ENCODE results near the gene GPX1.
A peak's percentile ranks its signal among the peaks of the same experiment; 100 is the strongest.
"Not testable (repeated sequence)": the region's sequence is repeated elsewhere in the genome, so short reads cannot be mapped to it uniquely, and the experiment has no call there.

Gene GPX1

GRCh38 chr3:49358217-49358883, at the start of gene GPX1:
Gene GPX1 (minus strand): TSS chr3:49358353. CDS start chr3:49358278, 75 bp downstream.
- DNase-seq, result peak; percentile 80 to 92

GRCh38 chr3:49406571-49407565, 48.7 kb upstream of the GPX1 start:
- DNase-seq, result no peak

- DNase-seq, result not testable (repeated sequence)
Measured at GRCh38 chr3:49405570-49405969, 47.4 kb upstream of the GPX1 start.

GRCh38 chr3:49403891-49404290, 45.7 kb upstream of the GPX1 start:
- DNase-seq, result no peak

- DNase-seq, result no peak
Measured at GRCh38 chr3:49401766-49402165, 43.6 kb upstream of the GPX1 start.

- no peak for DNase-seq
Measured at GRCh38 chr3:49399461-49399860, 41.3 kb upstream of the GPX1 start.

GRCh38 chr3:49397470-49397869, 39.3 kb upstream of the GPX1 start:
- DNase-seq, result no peak

- not testable (repeated sequence) for DNase-seq
Measured at GRCh38 chr3:49391310-49391709, 33.2 kb upstream of the GPX1 start.

GRCh38 chr3:49389297-49389696, 31.1 kb upstream of the GPX1 start:
- DNase-seq, result no peak

- DNase-seq, result no peak
Measured at GRCh38 chr3:49388289-49388820, 30.2 kb upstream of the GPX1 start.

GRCh38 chr3:49387721-49388120, 29.6 kb upstream of the GPX1 start:
- DNase-seq, result no peak

- DNase-seq, result no peak
Measured at GRCh38 chr3:49386056-49386756, 28.1 kb upstream of the GPX1 start.

- no peak for DNase-seq
Measured at GRCh38 chr3:49385617-49386016, 27.5 kb upstream of the GPX1 start.

- DNase-seq, result no peak
Measured at GRCh38 chr3:49383387-49383786, 25.2 kb upstream of the GPX1 start.

GRCh38 chr3:49378249-49378895, 20.2 kb upstream of the GPX1 start:
- DNase-seq, result no peak

GRCh38 chr3:49377483-49377882, 19.3 kb upstream of the GPX1 start:
- peak; percentile 28 to 47 for DNase-seq

GRCh38 chr3:49371946-49372345, 13.8 kb upstream of the GPX1 start:
- DNase-seq, result no peak

GRCh38 chr3:49370585-49371290, 12.6 kb upstream of the GPX1 start:
- DNase-seq, result no peak

- no peak for DNase-seq
Measured at GRCh38 chr3:49362561-49362960, 4.4 kb upstream of the GPX1 start.

- no peak for DNase-seq
Measured at GRCh38 chr3:49359623-49360022, 1.5 kb upstream of the GPX1 start.

GRCh38 chr3:49358884-49359225, 702 bp upstream of the GPX1 start:
- DNase-seq, result no peak
